Measurements from ENCODE around the gene TCN2.

TCN2 gene

DNA sequence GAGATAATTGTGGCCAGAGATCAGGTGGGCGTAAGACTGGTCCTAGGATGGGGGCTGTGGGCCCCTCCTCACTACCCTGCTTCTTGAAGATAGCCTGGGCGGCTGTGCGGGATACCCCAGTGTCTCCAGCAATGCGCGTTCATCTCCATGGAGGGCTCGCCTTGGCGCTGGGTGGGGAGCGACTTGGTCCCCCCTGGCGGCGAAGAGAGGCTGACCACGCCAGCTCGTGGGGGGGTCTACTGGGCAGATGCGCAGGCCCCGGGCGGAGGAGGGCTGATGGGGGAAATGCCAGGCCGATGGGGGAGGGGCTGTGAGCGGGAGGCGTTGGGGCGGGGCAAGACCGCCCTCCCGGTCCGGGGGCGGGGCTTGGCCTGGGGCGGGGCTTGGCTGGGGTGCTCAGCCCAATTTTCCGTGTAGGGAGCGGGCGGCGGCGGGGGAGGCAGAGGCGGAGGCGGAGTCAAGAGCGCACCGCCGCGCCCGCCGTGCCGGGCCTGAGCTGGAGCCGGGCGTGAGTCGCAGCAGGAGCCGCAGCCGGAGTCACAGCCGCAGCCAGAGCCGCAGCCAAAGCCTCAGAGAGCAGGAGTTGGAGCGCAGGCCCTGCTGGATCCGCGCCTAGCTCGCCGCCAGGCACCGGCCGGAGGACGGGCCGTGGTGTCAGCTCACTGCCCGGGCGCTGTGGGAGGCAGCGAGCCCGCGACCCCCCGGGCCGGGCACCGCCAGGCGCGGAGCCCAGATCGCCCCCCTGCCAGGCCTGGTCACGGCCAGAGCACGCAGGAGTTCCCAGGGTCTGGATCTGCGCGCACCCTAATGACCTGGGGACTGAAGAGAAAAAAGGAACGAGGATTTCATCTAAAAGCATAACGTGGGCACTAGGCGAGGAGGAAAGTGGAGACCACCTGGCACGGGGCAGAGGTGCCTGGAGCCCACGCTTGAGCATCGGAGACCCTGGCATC is 28.6 kb downstream of the TCN2 start, which contains the start of gene SLC35E4:
SLC35E4 (plus strand) TSS at position 509 of the 953 bp plus-strand sequence. CDS start 670 bp downstream, outside the sequence.
- Histone ChIP-seq H2AFZ (ENCODE audit: low read depth, low read length, severe bottlenecking) (peak within 1 kb of the TSS; percentile 100), H4K20me1 (ENCODE audit: low read depth, low read length) (no peaks in the 10 kb centered on the region), H3K9ac (ENCODE audit: low read length) (peak within 1 kb of the TSS; percentile 61), H3K9me3 (ENCODE audit: insufficient read depth, low read length) (no peaks in the 10 kb centered on the region), H3K27me3 (ENCODE audit: low read length) (no peaks in the 10 kb centered on the region), H3K79me2 (ENCODE audit: insufficient read depth, low read length) (no peaks in the 10 kb centered on the region), H3K9me2 (replicated peaks; ENCODE audit: insufficient read depth, low read length) (no peaks in the 10 kb centered on the region), H3K27ac (ENCODE audit: low read depth, low read length) (peak within 1 kb of the TSS; percentile 36), H3F3A (ENCODE audit: insufficient read depth) (no peaks in the 10 kb centered on the region), H3K4me2 (ENCODE audit: low read depth, low read length, poor library complexity, severe bottlenecking) (peak within 1 kb of the TSS; percentile 74), H3K4me3 (ENCODE audit: insufficient read depth, low read length, poor library complexity, severe bottlenecking) (peak within 1 kb of the TSS; percentile 50), H3K36me3 (ENCODE audit: low read length) (no peaks in the 10 kb centered on the region)
- no peak for TF ChIP-seq EZH2phosphoT487 (conservative IDR thresholded peaks at IDR 0.05; ENCODE audit: low read length)
- TF ChIP-seq CTCF (IDR thresholded peaks at IDR 0.05; ENCODE audit: insufficient read depth, low read length, poor library complexity, severe bottlenecking): no peak

GRCh38 chr22:30636226-30637077 is 29.5 kb downstream of the TCN2 start:
- Histone ChIP-seq H3K9ac (ENCODE audit: low read length) (peak overlapping the region; percentile 61), H3K27me3 (ENCODE audit: low read length) (no peaks in the 10 kb centered on the region), H3K4me3 (ENCODE audit: insufficient read depth, low read length, poor library complexity, severe bottlenecking) (peak overlapping the region; percentile 50), H3K4me2 (ENCODE audit: low read depth, low read length, poor library complexity, severe bottlenecking) (peak overlapping the region; percentile 74), H2AFZ (ENCODE audit: low read depth, low read length, severe bottlenecking) (peak overlapping the region; percentile 82), H4K20me1 (ENCODE audit: low read depth, low read length) (no peaks in the 10 kb centered on the region), H3K79me2 (ENCODE audit: insufficient read depth, low read length) (no peaks in the 10 kb centered on the region), H3K36me3 (ENCODE audit: low read length) (no peaks in the 10 kb centered on the region), H3K9me3 (ENCODE audit: insufficient read depth, low read length) (no peaks in the 10 kb centered on the region), H3K9me2 (replicated peaks; ENCODE audit: insufficient read depth, low read length) (no peaks in the 10 kb centered on the region), H3K27ac (ENCODE audit: low read depth, low read length) (no peak overlapping the region), H3F3A (ENCODE audit: insufficient read depth) (no peaks in the 10 kb centered on the region)
- no peak for TF ChIP-seq EZH2phosphoT487 (conservative IDR thresholded peaks at IDR 0.05; ENCODE audit: low read length)
- TF ChIP-seq CTCF (IDR thresholded peaks at IDR 0.05; ENCODE audit: insufficient read depth, low read length, poor library complexity, severe bottlenecking): no peak

DNA sequence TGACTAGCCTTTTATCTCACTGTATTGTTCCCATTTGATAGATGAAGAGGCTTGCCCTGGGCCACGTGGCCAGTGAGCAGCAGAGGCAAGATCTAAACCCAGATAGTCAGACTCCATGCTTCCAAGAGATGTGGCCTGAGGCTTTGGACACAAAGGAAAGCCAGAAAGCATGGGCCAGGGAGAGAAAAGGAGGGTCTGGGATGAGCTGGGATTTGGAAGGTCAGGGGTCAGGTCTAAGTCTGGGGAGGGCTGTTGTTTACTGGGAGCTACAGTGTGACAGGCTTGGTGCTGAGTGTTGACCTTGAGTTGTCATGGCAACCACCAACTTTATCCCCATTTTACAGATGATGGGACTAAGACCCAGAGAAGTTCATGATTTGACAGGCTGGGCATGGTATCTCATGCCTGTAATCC is 30.7 kb downstream of the TCN2 start:
- Histone ChIP-seq H3K9me2 (replicated peaks; ENCODE audit: insufficient read depth, low read length) (no peaks in the 10 kb centered on the region), H3K79me2 (ENCODE audit: insufficient read depth, low read length) (no peaks in the 10 kb centered on the region), H2AFZ (ENCODE audit: low read depth, low read length, severe bottlenecking) (no peak overlapping the region), H3K4me3 (ENCODE audit: insufficient read depth, low read length, poor library complexity, severe bottlenecking) (no peak overlapping the region), H3K9ac (ENCODE audit: low read length) (no peak overlapping the region), H4K20me1 (ENCODE audit: low read depth, low read length) (no peaks in the 10 kb centered on the region), H3K27me3 (ENCODE audit: low read length) (no peaks in the 10 kb centered on the region), H3K4me2 (ENCODE audit: low read depth, low read length, poor library complexity, severe bottlenecking) (no peak overlapping the region), H3K9me3 (ENCODE audit: insufficient read depth, low read length) (no peaks in the 10 kb centered on the region), H3K27ac (ENCODE audit: low read depth, low read length) (no peak overlapping the region), H3K36me3 (ENCODE audit: low read length) (no peaks in the 10 kb centered on the region), H3F3A (ENCODE audit: insufficient read depth) (no peaks in the 10 kb centered on the region)
- TF ChIP-seq CTCF (IDR thresholded peaks at IDR 0.05; ENCODE audit: insufficient read depth, low read length, poor library complexity, severe bottlenecking) (no peak), EZH2phosphoT487 (conservative IDR thresholded peaks at IDR 0.05; ENCODE audit: low read length) (no peak)

All from SU-DHL-6 (cell line).